WTC11 (cell line): ENCODE data around the gene SYT7.

Source experiments
- ELF4 ChIP-seq: sonication (generic); formaldehyde crosslinking; IDR thresholded peaks from 2 replicates; pipeline ENCODE4 v1.8.1; 2022; ENCODE audit warnings: low read depth, mild to moderate bottlenecking, moderate library complexity, missing genetic modification reagents
- IRF2 ChIP-seq: sonication (generic); formaldehyde crosslinking; IDR thresholded peaks from 2 replicates; pipeline ENCODE4 v1.8.0; 2022; ENCODE audit warnings: low read depth, missing genetic modification reagents, borderline replicate concordance
- KAT7 ChIP-seq: sonication (generic); formaldehyde crosslinking; IDR thresholded peaks from 2 replicates; pipeline ENCODE4 v1.8.1; 2023; ENCODE audit warnings: missing genetic modification reagents, mild to moderate bottlenecking, borderline replicate concordance
- MAX ChIP-seq: sonication (generic); formaldehyde crosslinking; IDR thresholded peaks from 2 replicates; pipeline ENCODE4 v1.8.0; 2022; ENCODE audit warnings: mild to moderate bottlenecking, missing genetic modification reagents
- SMAD4 ChIP-seq: sonication (generic); formaldehyde crosslinking; IDR thresholded peaks from 2 replicates; pipeline ENCODE4 v1.8.0; 2022; ENCODE audit warnings: mild to moderate bottlenecking, missing genetic modification reagents
- STAT6 ChIP-seq: sonication (generic); formaldehyde crosslinking; conservative IDR thresholded peaks from 2 replicates; pipeline ENCODE4 v1.8.1; 2023; ENCODE audit warnings: mild to moderate bottlenecking, low read depth, missing genetic modification reagents, moderate library complexity
- TCF7 ChIP-seq: sonication (generic); formaldehyde crosslinking; IDR thresholded peaks from 2 replicates; pipeline ENCODE4 v1.8.0; 2022; ENCODE audit warnings: mild to moderate bottlenecking, low read depth, missing genetic modification reagents, moderate library complexity
- ZNF138 ChIP-seq: sonication (generic); formaldehyde crosslinking; conservative IDR thresholded peaks from 2 replicates; pipeline ENCODE4 v1.8.1; 2022; ENCODE audit warnings: mild to moderate bottlenecking, moderate library complexity, missing genetic modification reagents
- ZNF263 ChIP-seq: sonication (generic); formaldehyde crosslinking; IDR thresholded peaks from 2 replicates; pipeline ENCODE4 v1.8.1; 2022; ENCODE audit warnings: low read depth, mild to moderate bottlenecking, moderate library complexity, missing genetic modification reagents
- TF ChIP-seq, protein P1 (sequence below): fragments of 200-600 bp; IDR thresholded peaks from 2 replicates; pipeline ENCODE4 v1.8.0; 2022; ENCODE audit warnings: antibody characterized with exemption

GRCh38 chr11:61616434-61616833 is 35.6 kb upstream of the SYT7 start:
- TF ChIP-seq ZNF138 (CRISPR knock-in tag) (no peak), STAT6 (no peak), IRF2 (no peak), KAT7 (CRISPR knock-in tag) (no peak), SMAD4 (no peak), ZNF263 (CRISPR knock-in tag) (no peak), TCF7 (CRISPR knock-in tag) (no peak), MAX (CRISPR knock-in tag) (no peak), ELF4 (no peak)
- TF ChIP-seq, protein P1, sequence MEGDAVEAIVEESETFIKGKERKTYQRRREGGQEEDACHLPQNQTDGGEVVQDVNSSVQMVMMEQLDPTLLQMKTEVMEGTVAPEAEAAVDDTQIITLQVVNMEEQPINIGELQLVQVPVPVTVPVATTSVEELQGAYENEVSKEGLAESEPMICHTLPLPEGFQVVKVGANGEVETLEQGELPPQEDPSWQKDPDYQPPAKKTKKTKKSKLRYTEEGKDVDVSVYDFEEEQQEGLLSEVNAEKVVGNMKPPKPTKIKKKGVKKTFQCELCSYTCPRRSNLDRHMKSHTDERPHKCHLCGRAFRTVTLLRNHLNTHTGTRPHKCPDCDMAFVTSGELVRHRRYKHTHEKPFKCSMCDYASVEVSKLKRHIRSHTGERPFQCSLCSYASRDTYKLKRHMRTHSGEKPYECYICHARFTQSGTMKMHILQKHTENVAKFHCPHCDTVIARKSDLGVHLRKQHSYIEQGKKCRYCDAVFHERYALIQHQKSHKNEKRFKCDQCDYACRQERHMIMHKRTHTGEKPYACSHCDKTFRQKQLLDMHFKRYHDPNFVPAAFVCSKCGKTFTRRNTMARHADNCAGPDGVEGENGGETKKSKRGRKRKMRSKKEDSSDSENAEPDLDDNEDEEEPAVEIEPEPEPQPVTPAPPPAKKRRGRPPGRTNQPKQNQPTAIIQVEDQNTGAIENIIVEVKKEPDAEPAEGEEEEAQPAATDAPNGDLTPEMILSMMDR, result no peak
